IMR-90 (cell line): Measurements from ENCODE around the gene AIDA. TPM values are rescaled to one million over a fixed set of nuclear protein-coding genes. Genes with fewer than 3 reads are reported as not detected.

Source experiments
- ATAC-seq: fragments of 200-7000 bp; cut with Tn5 transposase; 2 replicates; pipeline ENCODE4 v1.9.1; 2020; ENCODE audit warnings: low read depth, mild to moderate bottlenecking, moderate library complexity
- BruUV-seq: library from RNA; stranded (reverse); fragments of 400-500 nt; replicated peaks from 2 replicates; lab custom pipeline; 2021; lab: Mats Ljungman, UMichigan
- CTCF ChIA-PET: fragments of 300-600 bp; formaldehyde crosslinking; extraction: SDS; loops from one replicate; lab custom pipeline; 2021; ENCODE audit warnings: antibody characterized with exemption; lab: Yijun Ruan, JAX
- POLR2A ChIA-PET: fragments of 300-600 bp; sonication (Branson Sonifier 250); formaldehyde crosslinking; loops from one replicate; lab custom pipeline; 2022; ENCODE audit warnings: antibody characterized with exemption; ENCODE audit not compliant: unreplicated experiment; lab: Charles Lee
- DNase-seq: peaks from one replicate; pipeline ENCODE4 v3.0.0; 2013
- H2AFZ ChIP-seq: replicated peaks from 2 replicates; pipeline ENCODE3; 2013; ENCODE audit warnings: low read length, mild to moderate bottlenecking; ENCODE audit not compliant: poor library complexity
- H2AK5ac ChIP-seq: 2 replicates; pipeline ENCODE4 v1.6.1; 2013; ENCODE audit warnings: low read depth, low read length, inconsistent platforms
- H2AK9ac ChIP-seq: replicated peaks from 2 replicates; pipeline ENCODE3; 2013; ENCODE audit warnings: mild to moderate bottlenecking, low read depth, low read length, moderate library complexity; ENCODE audit not compliant: poor library complexity
- H2BK120ac ChIP-seq: 2 replicates; pipeline ENCODE4 v1.6.1; 2013; ENCODE audit warnings: low read depth, low read length, inconsistent platforms
- H2BK15ac ChIP-seq: 3 replicates; pipeline ENCODE4 v1.6.1; 2013; ENCODE audit warnings: low read depth, low read length, inconsistent platforms
- H2BK20ac ChIP-seq: 2 replicates; pipeline ENCODE4 v1.6.1; 2013; ENCODE audit warnings: low read depth, mild to moderate bottlenecking, inconsistent platforms, low read length, moderate library complexity
- H2BK5ac ChIP-seq: 2 replicates; pipeline ENCODE4 v1.6.1; 2013; ENCODE audit warnings: mild to moderate bottlenecking, low read depth, low read length, inconsistent platforms; ENCODE audit not compliant: poor library complexity, severe bottlenecking
- H3K14ac ChIP-seq: replicated peaks from 2 replicates; pipeline ENCODE4 v1.6.1; 2013; ENCODE audit warnings: low read depth, low read length, inconsistent platforms
- H3K18ac ChIP-seq: 2 replicates; pipeline ENCODE4 v1.6.1; 2013; ENCODE audit warnings: low read depth, low read length, control low read depth
- H3K23ac ChIP-seq: 2 replicates; pipeline ENCODE4 v1.6.1; 2013; ENCODE audit warnings: low read depth, low read length, inconsistent platforms
- H3K27ac ChIP-seq: 2 replicates; pipeline ENCODE4 v1.5.1; 2013; ENCODE audit warnings: mild to moderate bottlenecking, control low read depth, low read length; ENCODE audit not compliant: insufficient read depth
- H3K27me3 ChIP-seq: 2 replicates; pipeline ENCODE4 v1.6.1; 2013; ENCODE audit warnings: low read length; ENCODE audit not compliant: control insufficient read depth, insufficient read depth
- H3K36me3 ChIP-seq: 2 replicates; pipeline ENCODE4 v1.6.1; 2013; ENCODE audit warnings: low read length, mixed read lengths; ENCODE audit not compliant: control insufficient read depth, insufficient read depth
- H3K4ac ChIP-seq: 2 replicates; pipeline ENCODE4 v1.6.1; 2013; ENCODE audit warnings: low read depth, low read length, inconsistent platforms
- H3K4me1 ChIP-seq: 2 replicates; pipeline ENCODE4 v1.6.1; 2013; ENCODE audit warnings: low read length, mixed read lengths; ENCODE audit not compliant: control insufficient read depth, insufficient read depth
- H3K4me2 ChIP-seq: 2 replicates; pipeline ENCODE4 v1.6.1; 2013; ENCODE audit warnings: low read depth, mild to moderate bottlenecking, control low read depth, low read length, moderate library complexity
- H3K4me3 ChIP-seq: 2 replicates; pipeline ENCODE4 v1.5.1; 2013; ENCODE audit warnings: low read depth, mild to moderate bottlenecking, control low read depth, low read length, moderate library complexity; ENCODE audit not compliant: insufficient read depth
- H3K56ac ChIP-seq: 2 replicates; pipeline ENCODE4 v1.6.1; 2013; ENCODE audit warnings: low read length, inconsistent platforms; ENCODE audit not compliant: insufficient read depth; ENCODE audit errors: extremely low read depth
- H3K79me1 ChIP-seq, 2 experiments: 2 replicates each; pipeline ENCODE4 v1.6.1; 2013; ENCODE audit warnings: low read length in 2 of 2, inconsistent platforms in 1 of 2, low read depth in 1 of 2
- H3K9ac ChIP-seq: 2 replicates; pipeline ENCODE4 v1.6.1; 2013; ENCODE audit warnings: low read depth, low read length, control low read depth
- H3K9me1 ChIP-seq: 2 replicates; pipeline ENCODE4 v1.6.1; 2013; ENCODE audit warnings: low read length, inconsistent platforms; ENCODE audit not compliant: insufficient read depth
- H3K9me3 ChIP-seq: 2 replicates; pipeline ENCODE4 v1.6.1; 2013; ENCODE audit warnings: low read length; ENCODE audit not compliant: control insufficient read depth, insufficient read depth
- H4K20me1 ChIP-seq: 2 replicates; pipeline ENCODE4 v1.6.1; 2013; ENCODE audit warnings: low read length, inconsistent platforms; ENCODE audit not compliant: insufficient read depth
- H4K5ac ChIP-seq: 2 replicates; pipeline ENCODE4 v1.6.1; 2013; ENCODE audit warnings: mild to moderate bottlenecking, low read depth, low read length, control low read depth
- H4K8ac ChIP-seq, 2 experiments: 2 replicates each; pipeline ENCODE4 v1.6.1; 2013; ENCODE audit warnings: low read depth in 2 of 2, low read length in 2 of 2, control low read depth in 1 of 2, inconsistent platforms in 1 of 2
- H4K91ac ChIP-seq: 2 replicates; pipeline ENCODE4 v1.6.1; 2013; ENCODE audit warnings: low read depth, low read length, inconsistent platforms; ENCODE audit not compliant: insufficient read depth
- BHLHE40 ChIP-seq: fragments of 150-350 bp; IDR thresholded peaks from 2 replicates; pipeline ENCODE4 v1.6.1; 2016; ENCODE audit warnings: mild to moderate bottlenecking, low read depth, low read length
- RCOR1 ChIP-seq: IDR thresholded peaks from 2 replicates; pipeline ENCODE4 v1.6.1; 2012; ENCODE audit warnings: mild to moderate bottlenecking, low read length, improper control_type of control experiment; ENCODE audit not compliant: insufficient replicate concordance
- WGBS, 2 experiments: methylation state at CpG; one replicate each; pipeline versions ENCODE4 v1.1.5 to v1.1.7; 2013; ENCODE audit warnings: missing lambda C conversion rate in 2 of 2; ENCODE audit not compliant: insufficient read length in 1 of 2; ENCODE audit errors: extremely low coverage in 2 of 2; 5-methylcytosine and 5-hydroxymethylcytosine counted together
- dilution Hi-C: fragments of 300-500 bp; cut with HindIII; formaldehyde crosslinking; loops from one replicate; pipeline ENCODE4 v1.14.3; 2018; ENCODE audit warnings: low sequenced_read_pairs; ENCODE audit not compliant: unreplicated experiment
- in situ Hi-C: fragments of 300-500 bp; cut with MboI; formaldehyde crosslinking; loops from 3 replicates; pipeline ENCODE4 v1.14.3; 2019; ENCODE audit warnings: low sequenced_read_pairs, inconsistent platforms, mixed read lengths
- intact Hi-C: fragments of 100-400 bp; cut with micrococcal nuclease; formaldehyde crosslinking; loops from 2 replicates; pipeline ENCODE4 v1.10.0; 2022
- polyA plus RNA-seq, 3 experiments: library from polyadenylated mRNA; depleted of rRNA; stranded (reverse); fragments of >200 nt; gene quantifications; 2 replicates each; pipeline ENCODE4 v1.2.3, GENCODE V29; 2012; ENCODE audit warnings: low replicate concordance in 1 of 3
- total RNA-seq: library from RNA; depleted of rRNA; stranded (reverse); fragments of >200 nt; gene quantifications from 2 replicates; pipeline ENCODE4 v1.2.3, GENCODE V29; 2012
- TF ChIP-seq, protein P1 (sequence below): fragments of 150-350 bp; IDR thresholded peaks from 2 replicates; pipeline ENCODE4 v1.6.1; 2017; ENCODE audit warnings: mild to moderate bottlenecking, antibody characterized with exemption, low read length, low read depth

The AIDA gene
- total and polyA plus RNA-seq, 2 of the 4 experiments (the other 2 are of a cell fraction), result 47.9 to 48.6 TPM

DNA sequence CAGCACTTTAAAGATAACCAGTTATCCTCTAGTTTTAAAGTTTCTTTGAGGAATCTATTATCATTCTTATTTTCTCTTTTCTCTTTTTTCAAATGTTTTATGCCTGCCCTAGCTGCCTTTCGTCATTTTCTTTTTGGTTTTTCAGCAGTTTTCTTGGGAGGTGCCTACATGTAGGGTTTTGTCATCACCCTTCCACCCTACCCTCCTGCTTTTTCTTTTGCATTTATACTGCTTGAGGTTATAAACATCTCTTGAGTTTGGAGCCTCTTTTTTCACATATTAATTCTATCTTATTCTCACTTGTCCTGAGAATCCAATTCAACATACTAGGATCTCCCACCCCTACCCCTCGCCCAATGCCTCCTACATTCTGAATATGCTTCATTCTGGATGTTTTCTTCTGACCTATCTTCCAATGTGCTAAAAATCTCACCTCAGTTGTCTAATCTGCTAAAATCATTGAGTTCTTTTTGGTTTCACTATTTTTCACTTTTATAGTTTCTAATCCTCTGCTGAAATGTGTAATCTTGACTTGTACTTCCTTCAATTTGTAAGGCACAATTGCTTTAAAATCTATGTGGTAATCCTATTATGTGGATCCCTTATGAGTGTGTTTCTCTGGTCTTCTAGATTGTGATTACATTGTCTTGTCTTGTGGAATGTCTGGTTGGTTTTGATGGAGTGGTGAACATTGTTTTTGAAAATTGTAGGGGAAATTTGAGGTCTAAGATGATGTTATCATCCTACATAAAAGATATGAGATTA lies 55.7 kb downstream of the AIDA start:
- peaks cover 48% of the 10 kb centered on the region for H3K36me3 ChIP-seq
- no TSS peak for BruUV-seq
- CTCF ChIA-PET, result no interaction called here

More for the DNA sequence above, 55.7 kb downstream of the AIDA start:
- Histone ChIP-seq H4K8ac (no peak overlapping the region), H3K9me1 (no peaks in the 10 kb centered on the region), H3K56ac (no peak overlapping the region), H3K79me1 (peaks cover 0 to 8% of the 10 kb centered on the region in 2 experiments; a peak in 1 of 4 replicates), H2BK15ac (no peak overlapping the region), H2AK9ac (no peak overlapping the region), H3K9ac (no peak overlapping the region), H4K5ac (no peak overlapping the region), H2BK5ac (no peak overlapping the region), H3K18ac (no peak overlapping the region), H3K23ac (no peak overlapping the region), H3K4ac (no peak overlapping the region), H2BK20ac (no peak overlapping the region), H3K4me1 (no peaks in the 10 kb centered on the region), H3K27me3 (no peaks in the 10 kb centered on the region), H2BK120ac (no peak overlapping the region), H4K20me1 (no peaks in the 10 kb centered on the region), H3K9me3 (no peaks in the 10 kb centered on the region), H2AK5ac (no peak overlapping the region), H3K4me3 (no peak overlapping the region), H4K91ac (no peak overlapping the region), H3K27ac (no peak overlapping the region), H3K14ac (no peak overlapping the region), H3K4me2 (no peak overlapping the region), H2AFZ (no peak overlapping the region)
- POLR2A ChIA-PET, result no interaction called here
- TF ChIP-seq BHLHE40 (no peak), RCOR1 (no peak)
- TF ChIP-seq, protein P1, sequence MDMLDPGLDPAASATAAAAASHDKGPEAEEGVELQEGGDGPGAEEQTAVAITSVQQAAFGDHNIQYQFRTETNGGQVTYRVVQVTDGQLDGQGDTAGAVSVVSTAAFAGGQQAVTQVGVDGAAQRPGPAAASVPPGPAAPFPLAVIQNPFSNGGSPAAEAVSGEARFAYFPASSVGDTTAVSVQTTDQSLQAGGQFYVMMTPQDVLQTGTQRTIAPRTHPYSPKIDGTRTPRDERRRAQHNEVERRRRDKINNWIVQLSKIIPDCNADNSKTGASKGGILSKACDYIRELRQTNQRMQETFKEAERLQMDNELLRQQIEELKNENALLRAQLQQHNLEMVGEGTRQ, result no peak
- ATAC-seq (no peak), DNase-seq (no peak)
- in situ Hi-C loops, result no loop called here
- intact Hi-C loops, result no loop called here
- dilution Hi-C loops, result no loop called here
- 100% methylated on average over 1 of the region's 2 CpGs; no CpG with 5 or more reads in 1 of the 2 experiments for WGBS, 2 experiments
